ENCODE data around the gene UAP1L1. TPM values are rescaled to one million over a fixed set of nuclear protein-coding genes. Genes with fewer than 3 reads are reported as not detected.

The UAP1L1 gene
- total and polyA plus RNA-seq, 9 of the 15 experiments (the other 6 are each of a cell fraction or from before 2014, with no cell fraction given): 0.20 to 8.6 (median 3.7) TPM

GRCh38 chr9:137107312-137107921 lies 30.1 kb downstream of the UAP1L1 start:
- no peaks in the 10 kb centered on the region for H3K27me3 ChIP-seq (ENCODE audit: control insufficient read depth in 2 of 2, insufficient read depth in 2 of 2, low read length in 2 of 2)
- no peak overlapping the region for H3K4me3 ChIP-seq

More at GRCh38 chr9:137107312-137107921, 30.1 kb downstream of the UAP1L1 start:
- Histone ChIP-seq H3K9me3 (replicated peaks; ENCODE audit: control insufficient read depth, insufficient read depth, low read depth, low read length) (peaks cover 14% of the 10 kb centered on the region), H3K9me1 (ENCODE audit: control insufficient read depth, insufficient read depth, low read length) (no peaks in the 10 kb centered on the region), H3K79me2 (ENCODE audit: control insufficient read depth, insufficient read depth, low read length) (peaks cover 2% of the 10 kb centered on the region; the same call in 1 of the 3 replicates), H3K27ac (ENCODE audit: extremely low read depth, low read depth, low read length) (no peak overlapping the region), H2AFZ (ENCODE audit: low read depth, low read length) (no peak overlapping the region), H3K4me1 (replicated peaks in 1 of 2; ENCODE audit: control insufficient read depth in 2 of 2, insufficient read depth in 2 of 2, low read length in 2 of 2) (peaks cover 0 to 54% of the 10 kb centered on the region in 2 experiments; a peak in 2 of 5 replicates), H3K9ac (ENCODE audit: insufficient read depth in 1 of 2, low read depth in 2 of 2, low read length in 2 of 2) (no peak overlapping the region), H4K20me1 (replicated peaks; ENCODE audit: control insufficient read depth, insufficient read depth, low read length) (no peaks in the 10 kb centered on the region), H3K36me3 (ENCODE audit: control insufficient read depth, insufficient read depth, low read length) (peaks cover 97% of the 10 kb centered on the region), H3K4me2 (ENCODE audit: insufficient read depth, low read length) (no peak overlapping the region)
- ATAC-seq (no peak), DNase-seq (ENCODE audit: extremely low read depth in 1 of 4, low spot score in 3 of 4) (no peak), FAIRE-seq (no peak)
- 92% methylated on average over 9 of the region's 27 CpGs for WGBS (ENCODE audit: insufficient coverage, low coverage, missing lambda C conversion rate)
- ChIA-PET CTCF (ENCODE audit: low intra/inter-chr PET ratio) (no interaction called here), POLR2A (interaction anchor here (0.7 to 1.2 kb wide), 8 partner anchors 8 to 24 kb away, joined by 3 to 5 read pairs (median 4); partner anchors contain the start of gene MAN1B1)
- TF ChIP-seq FOXA1 (IDR thresholded peaks at IDR 0.05; ENCODE audit: borderline replicate concordance) (no peak), ZBTB8A (IDR thresholded peaks at IDR 0.05; ENCODE audit: partially characterized antibody) (no peak), CTCF (IDR thresholded peaks at IDR 0.05 in 2 of 3, conservative IDR thresholded peaks at IDR 0.05 in 1 of 3; ENCODE audit: insufficient read depth in 2 of 3, low read depth in 1 of 3, low read length in 3 of 3) (no peak), POLR3G (IDR thresholded peaks at IDR 0.05; ENCODE audit: extremely low read depth, insufficient read length, insufficient replicate concordance) (no peak), BMI1 (IDR thresholded peaks at IDR 0.05; ENCODE audit: low read length) (no peak), ZNF766 (CRISPR knock-in tag; conservative IDR thresholded peaks at IDR 0.05) (no peak), USF1 (CRISPR knock-in tag; IDR thresholded peaks at IDR 0.05) (no peak), HMGN3 (IDR thresholded peaks at IDR 0.05; ENCODE audit: borderline replicate concordance, extremely low read depth, insufficient read length, low read depth, low read length) (no peak), ILK (tag; IDR thresholded peaks at IDR 0.05; ENCODE audit: borderline replicate concordance, low read depth) (no peak), POLR2G (IDR thresholded peaks at IDR 0.05; ENCODE audit: low read depth, low read length) (peak; percentile 48), POLR2AphosphoS2 (IDR thresholded peaks at IDR 0.05; ENCODE audit: low read length) (0 out of 2 replicates have a peak, but pooled peaks have one; percentile 19), RBFOX2 (IDR thresholded peaks at IDR 0.05; ENCODE audit: low read depth, low read length) (0 out of 2 replicates have a peak, but pooled peaks have one; percentile 0), ZNF507 (tag; conservative IDR thresholded peaks at IDR 0.05) (no peak)
- TF ChIP-seq, protein P1, sequence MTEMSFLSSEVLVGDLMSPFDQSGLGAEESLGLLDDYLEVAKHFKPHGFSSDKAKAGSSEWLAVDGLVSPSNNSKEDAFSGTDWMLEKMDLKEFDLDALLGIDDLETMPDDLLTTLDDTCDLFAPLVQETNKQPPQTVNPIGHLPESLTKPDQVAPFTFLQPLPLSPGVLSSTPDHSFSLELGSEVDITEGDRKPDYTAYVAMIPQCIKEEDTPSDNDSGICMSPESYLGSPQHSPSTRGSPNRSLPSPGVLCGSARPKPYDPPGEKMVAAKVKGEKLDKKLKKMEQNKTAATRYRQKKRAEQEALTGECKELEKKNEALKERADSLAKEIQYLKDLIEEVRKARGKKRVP (CRISPR knock-in tag; IDR thresholded peaks at IDR 0.05): no peak
- no TSS peak for BruUV-seq (replicated peaks)
- intact Hi-C loops (cut with micrococcal nuclease): no loop called here
- in situ Hi-C loops (cut with MboI): no loop called here

All from K562 (cell line).